Choroid plexus epithelial cell (primary cell): Measurements from ENCODE around the gene TNS1.

Experiments
- DNase-seq: peaks from one replicate; pipeline ENCODE4 v3.0.0-alpha.2; 2010; ENCODE audit warnings: low read depth
- H3K4me3 ChIP-seq: 2 replicates; pipeline ENCODE4 v1.5.1; 2011; ENCODE audit warnings: low read depth, mild to moderate bottlenecking, control low read depth, low read length, moderate library complexity
- CTCF ChIP-seq: conservative IDR thresholded peaks from 2 replicates; pipeline ENCODE4 v1.5.1; 2011; ENCODE audit warnings: low read depth, mild to moderate bottlenecking, control low read depth, inconsistent platforms, low read length, moderate library complexity

TNS1 gene

GRCh38 chr2:217889656-217890055 lies 113.1 kb downstream of the TNS1 start:
- H3K4me3 ChIP-seq: no peak overlapping the region

DNA sequence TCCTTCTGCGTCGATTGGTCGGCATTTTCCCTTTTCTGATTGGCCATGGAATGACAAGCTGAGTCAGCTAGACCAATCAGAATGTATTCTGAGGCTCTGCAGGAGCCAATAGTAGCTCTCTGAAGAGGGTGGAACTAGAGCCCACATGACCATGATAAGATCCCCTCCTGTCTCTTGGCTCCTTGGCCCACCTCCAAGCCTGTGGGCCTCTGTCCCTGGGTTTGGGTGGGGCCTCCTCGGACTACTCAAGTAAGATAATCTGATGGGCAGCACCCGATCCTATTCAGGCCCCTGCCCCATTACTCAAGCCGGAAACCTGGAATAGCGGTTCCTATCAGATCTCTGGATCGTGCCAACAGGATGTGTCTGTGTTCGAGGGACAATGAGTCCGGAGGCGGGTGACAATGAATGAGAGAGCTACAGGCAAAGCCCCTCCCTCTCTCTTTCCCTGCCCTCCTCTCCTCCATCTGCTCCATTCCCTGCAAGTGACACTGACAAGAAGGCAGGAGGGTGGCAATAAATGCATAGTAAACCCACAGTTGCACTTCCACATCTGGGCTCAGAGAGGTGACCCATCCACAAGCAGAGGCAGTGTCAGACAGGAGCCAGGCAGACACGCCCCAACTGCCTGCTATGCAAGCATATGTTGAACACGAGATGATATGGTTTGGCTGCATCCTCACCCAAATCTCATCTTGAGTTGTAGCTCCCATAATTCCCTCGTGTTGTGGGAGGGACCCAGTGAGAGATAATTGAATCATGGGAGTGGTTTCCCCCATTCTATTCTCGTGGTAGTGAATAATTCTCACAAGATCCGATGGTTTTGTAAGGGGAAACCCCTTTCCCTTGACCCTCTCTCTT lies 114.7 kb downstream of the TNS1 start:
- peak; percentile 5 for DNase-seq
- H3K4me3 ChIP-seq: no peak overlapping the region
- TF ChIP-seq CTCF: no peak

More at GRCh38 chr2:217889656-217890055, 113.1 kb downstream of the TNS1 start:
- TF ChIP-seq CTCF: no peak
- DNase-seq: no peak

DNA sequence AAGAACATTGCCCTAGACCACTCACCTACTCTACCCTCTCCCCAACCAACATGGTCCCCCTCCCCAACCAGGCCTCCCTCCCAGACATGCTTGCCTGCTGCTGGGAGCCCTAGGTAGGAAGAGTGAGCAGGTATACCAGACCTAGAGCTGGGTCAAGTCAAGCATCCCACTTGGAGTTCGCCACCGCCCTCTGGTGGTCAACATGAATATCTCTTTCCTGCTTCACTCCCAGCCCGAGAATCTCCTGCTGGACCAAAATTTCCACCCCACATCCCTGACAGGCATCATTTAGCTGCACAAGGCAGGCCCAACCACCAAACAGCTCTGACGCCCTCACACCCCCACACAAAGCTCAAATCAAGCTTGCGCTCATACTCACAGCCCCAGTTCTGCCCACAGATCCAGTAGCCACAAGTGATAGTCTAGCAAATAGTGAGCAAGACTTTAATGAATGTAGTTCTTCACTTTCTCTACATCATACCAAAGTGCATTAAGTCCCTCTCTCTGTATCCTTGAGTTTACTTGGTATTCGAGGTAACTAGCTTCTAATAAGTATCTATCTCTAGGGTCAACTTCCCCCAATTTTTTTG lies 116.0 kb downstream of the TNS1 start:
- peak; percentile 82 for TF ChIP-seq CTCF
- peak; percentile 86 for DNase-seq
- H3K4me3 ChIP-seq: no peak overlapping the region

DNA sequence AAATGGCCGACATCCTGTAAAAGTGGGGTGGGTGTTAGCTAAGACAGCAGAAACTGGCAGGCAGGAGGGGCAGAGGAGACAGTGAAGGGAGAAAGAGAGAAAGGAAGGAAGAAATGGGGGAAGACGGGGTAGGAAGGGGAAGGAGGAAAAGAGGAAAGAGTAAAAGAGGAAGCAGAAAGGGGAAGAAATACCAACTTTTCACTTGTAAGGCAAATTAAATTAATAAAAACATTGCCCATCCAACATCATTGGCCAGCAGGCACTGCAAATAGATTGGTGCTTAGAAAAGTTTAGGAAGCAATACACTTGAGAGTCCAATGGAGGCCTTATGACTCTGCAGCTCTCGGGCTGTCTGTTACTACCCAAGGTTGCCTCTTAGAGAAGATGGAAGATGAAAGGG lies 116.7 kb downstream of the TNS1 start:
- no peak for TF ChIP-seq CTCF
- no peak overlapping the region for H3K4me3 ChIP-seq
- DNase-seq: no peak

DNA sequence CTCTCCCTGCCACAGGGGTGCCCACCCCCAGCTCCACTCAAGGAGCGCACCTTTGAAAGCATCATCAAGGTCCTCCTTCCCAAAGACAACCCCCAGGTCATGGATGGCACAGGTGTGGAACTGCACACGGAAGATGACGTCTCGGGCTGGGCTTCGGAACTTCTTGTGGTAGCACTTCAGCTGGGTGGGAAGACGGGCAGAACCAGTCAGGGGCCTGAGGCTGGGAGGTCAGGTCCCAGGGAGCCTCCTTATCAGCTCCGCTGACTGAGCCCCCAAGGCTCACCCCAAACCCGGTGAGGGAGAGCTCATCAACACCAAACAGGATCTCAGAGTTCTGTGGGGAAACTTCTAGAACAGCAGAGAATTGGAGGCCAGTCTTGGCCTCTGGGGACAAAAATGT lies 117.8 kb downstream of the TNS1 start:
- H3K4me3 ChIP-seq: no peak overlapping the region
- no peak for TF ChIP-seq CTCF
- DNase-seq: no peak

GRCh38 chr2:217880891-217881290 lies 121.9 kb downstream of the TNS1 start:
- peak; percentile 45 for DNase-seq
- H3K4me3 ChIP-seq: no peak overlapping the region
- no peak for TF ChIP-seq CTCF

DNA sequence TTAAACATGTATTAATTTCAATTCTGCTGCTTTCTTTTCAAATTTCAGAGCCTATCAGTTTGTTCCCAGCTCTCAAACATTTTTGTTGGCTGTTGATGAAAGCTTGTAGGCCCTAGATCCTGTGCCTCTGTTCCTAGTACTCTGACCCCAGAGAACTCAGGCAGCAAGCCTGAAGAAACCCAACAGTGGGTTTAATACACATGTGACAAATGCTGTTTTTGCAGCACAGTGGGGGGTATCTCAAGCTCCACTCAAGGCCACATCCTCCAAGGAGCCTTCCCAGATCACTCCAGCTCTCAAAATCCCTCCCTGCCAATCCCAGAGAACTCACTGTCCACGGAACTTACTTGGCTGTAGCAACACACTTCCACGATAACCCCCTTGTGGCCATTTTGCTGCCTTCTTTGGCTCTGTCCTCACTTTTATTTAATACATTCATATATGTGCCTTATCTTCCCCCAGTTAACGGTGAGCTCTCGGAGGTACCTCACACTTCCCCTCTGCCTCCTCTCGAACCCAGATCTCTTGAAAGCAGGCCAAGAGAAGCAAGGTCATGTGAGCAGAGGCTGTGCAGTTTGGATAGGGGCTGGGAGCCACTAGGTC lies 122.4 kb downstream of the TNS1 start:
- DNase-seq: peak; percentile 39
- peak; percentile 50 for TF ChIP-seq CTCF

More for the DNA sequence above, 122.4 kb downstream of the TNS1 start:
- no peak overlapping the region for H3K4me3 ChIP-seq
